HepG2 (cell line): ENCODE measurements around the gene PLIN4.

Experiments used
- BRD4 ChIP-seq: sonication (generic); formaldehyde crosslinking; IDR thresholded peaks from 2 replicates; pipeline ENCODE4 v1.4.0; 2020; ENCODE audit warnings: missing genetic modification reagents
- CTCF ChIP-seq: sonication (generic); formaldehyde crosslinking; IDR thresholded peaks from 2 replicates; pipeline ENCODE4 v1.5.0; 2020; ENCODE audit warnings: mild to moderate bottlenecking, missing genetic modification reagents, moderate library complexity
- E2F5 ChIP-seq: sonication (generic); formaldehyde crosslinking; conservative IDR thresholded peaks from 2 replicates; pipeline ENCODE4 v1.4.0; 2020; ENCODE audit warnings: missing genetic modification reagents
- PATZ1 ChIP-seq: sonication (generic); formaldehyde crosslinking; IDR thresholded peaks from 2 replicates; pipeline ENCODE4 v1.4.0; 2020; ENCODE audit warnings: missing genetic modification reagents
- TRAFD1 ChIP-seq: sonication (generic); formaldehyde crosslinking; IDR thresholded peaks from 2 replicates; pipeline ENCODE4 v1.5.1; 2020; ENCODE audit warnings: missing genetic modification reagents, mild to moderate bottlenecking, borderline replicate concordance
- ZFY ChIP-seq: sonication (generic); formaldehyde crosslinking; IDR thresholded peaks from 2 replicates; pipeline ENCODE4 v1.4.0; 2020; ENCODE audit warnings: missing genetic modification reagents
- ZNF451 ChIP-seq: sonication (generic); formaldehyde crosslinking; IDR thresholded peaks from 2 replicates; pipeline ENCODE4 v1.5.0; 2020; ENCODE audit warnings: mild to moderate bottlenecking, missing genetic modification reagents
- ZNF510 ChIP-seq: sonication (generic); formaldehyde crosslinking; IDR thresholded peaks from 2 replicates; pipeline ENCODE4 v1.4.0; 2020; ENCODE audit warnings: low read depth, mild to moderate bottlenecking, missing genetic modification reagents

- TF ChIP-seq CTCF (peak; percentile 16; the same call in 1 of the 2 replicates), BRD4 (CRISPR knock-in tag) (no peak), ZNF510 (CRISPR knock-in tag) (peak; percentile 22; the same call in 1 of the 2 replicates), PATZ1 (CRISPR knock-in tag) (peak; percentile 84), E2F5 (no peak), TRAFD1 (CRISPR knock-in tag) (no peak), ZFY (CRISPR knock-in tag) (no peak), ZNF451 (CRISPR knock-in tag) (no peak)
Observed at GRCh38 chr19:4521170-4521887, 3.0 kb upstream of the PLIN4 start.
